ENCODE measurements around the gene COL23A1. TPM values are rescaled to one million over a fixed set of nuclear protein-coding genes. Genes with fewer than 3 reads are reported as not detected.

The COL23A1 gene
- total RNA-seq, 2 donors from 2014 or later = 0.16 to 0.24 TPM

DNA sequence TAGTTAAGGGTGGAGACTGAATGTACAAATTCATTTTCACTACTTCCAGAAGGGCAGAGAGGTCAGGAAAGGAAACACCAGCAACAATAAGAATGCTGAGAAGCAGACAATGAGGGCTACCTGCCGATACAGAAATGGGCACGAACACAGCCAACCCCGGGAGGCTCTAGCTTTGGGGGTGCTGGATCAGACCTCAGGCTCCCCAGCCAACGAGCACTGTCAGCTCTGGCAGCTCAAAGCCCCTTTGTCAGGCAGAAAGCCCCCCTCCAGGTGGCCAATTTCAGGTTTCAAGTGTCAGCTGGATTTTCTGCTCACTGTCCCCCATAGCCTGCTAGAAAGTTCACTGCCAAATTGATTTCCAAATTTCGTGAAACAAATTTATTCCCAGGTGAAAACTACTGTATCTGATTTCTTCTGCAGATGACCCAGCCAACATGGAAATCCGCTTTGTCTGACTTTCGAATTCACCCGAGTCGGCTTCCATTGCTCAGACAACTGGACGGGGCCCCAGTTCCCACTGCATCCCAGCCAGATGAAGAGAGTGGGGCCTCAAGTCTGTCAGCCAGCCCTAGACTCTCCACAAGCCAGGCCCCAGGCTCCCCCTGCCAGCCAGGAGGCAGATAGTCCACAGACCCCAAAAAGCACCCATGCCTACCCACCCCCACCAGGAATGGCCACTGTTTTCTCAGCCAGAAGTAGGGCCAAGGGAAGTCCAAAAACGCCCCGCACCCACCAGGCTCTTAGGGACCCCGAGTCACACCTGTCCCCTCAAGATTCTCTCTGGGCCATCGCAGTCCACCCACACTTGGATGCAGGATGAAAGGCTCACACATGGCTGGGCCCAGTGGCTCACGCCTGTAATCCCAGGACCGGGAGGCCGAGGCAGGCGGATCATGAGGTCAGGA lies 261.1 kb downstream of the COL23A1 start:
- Mint-ChIP-seq H3K36me3 (ENCODE audit: low read depth) (no peaks in the 10 kb centered on the region), H3K4me1 (no peaks in the 10 kb centered on the region), H3K27ac (no peak overlapping the region), H3K9me3 (no peaks in the 10 kb centered on the region), H3K4me3 (no peak overlapping the region), H3K27me3 (no peaks in the 10 kb centered on the region)
- no peak for ATAC-seq (replicated peaks)

GRCh38 chr5:178327931-178328711 lies 262.1 kb downstream of the COL23A1 start:
- Mint-ChIP-seq H3K4me3 (no peak overlapping the region), H3K4me1 (no peaks in the 10 kb centered on the region), H3K27me3 (no peaks in the 10 kb centered on the region), H3K9me3 (no peaks in the 10 kb centered on the region), H3K36me3 (ENCODE audit: low read depth) (no peaks in the 10 kb centered on the region), H3K27ac (no peak overlapping the region)
- no peak for ATAC-seq (replicated peaks)

- H3K27ac Mint-ChIP-seq = no peak overlapping the region
- H3K27me3 Mint-ChIP-seq = no peaks in the 10 kb centered on the region
- ATAC-seq (replicated peaks) = no peak
- no peaks in the 10 kb centered on the region for H3K9me3 Mint-ChIP-seq
- no peak overlapping the region for H3K4me3 Mint-ChIP-seq
- no peaks in the 10 kb centered on the region for H3K4me1 Mint-ChIP-seq
- no peaks in the 10 kb centered on the region for H3K36me3 Mint-ChIP-seq (ENCODE audit: low read depth)
These were observed 262.7 kb downstream of the COL23A1 start for GRCh38 chr5:178327446-178327845.

GRCh38 chr5:178326374-178326715 lies 263.8 kb downstream of the COL23A1 start:
- H3K4me1 Mint-ChIP-seq = no peaks in the 10 kb centered on the region

GRCh38 chr5:178325679-178326373 lies 264.4 kb downstream of the COL23A1 start:
- Mint-ChIP-seq H3K36me3 (ENCODE audit: low read depth) (no peaks in the 10 kb centered on the region), H3K27me3 (peaks cover 2% of the 10 kb centered on the region), H3K9me3 (no peaks in the 10 kb centered on the region), H3K4me3 (no peak overlapping the region), H3K27ac (no peak overlapping the region), H3K4me1 (no peaks in the 10 kb centered on the region)
- no peak for ATAC-seq (replicated peaks)

More at GRCh38 chr5:178326374-178326715, 263.8 kb downstream of the COL23A1 start:
- H3K27ac Mint-ChIP-seq = no peak overlapping the region
- H3K4me3 Mint-ChIP-seq = no peak overlapping the region
- H3K9me3 Mint-ChIP-seq = no peaks in the 10 kb centered on the region
- no peaks in the 10 kb centered on the region for H3K27me3 Mint-ChIP-seq
- no peaks in the 10 kb centered on the region for H3K36me3 Mint-ChIP-seq (ENCODE audit: low read depth)
- no peak for ATAC-seq (replicated peaks)

DNA sequence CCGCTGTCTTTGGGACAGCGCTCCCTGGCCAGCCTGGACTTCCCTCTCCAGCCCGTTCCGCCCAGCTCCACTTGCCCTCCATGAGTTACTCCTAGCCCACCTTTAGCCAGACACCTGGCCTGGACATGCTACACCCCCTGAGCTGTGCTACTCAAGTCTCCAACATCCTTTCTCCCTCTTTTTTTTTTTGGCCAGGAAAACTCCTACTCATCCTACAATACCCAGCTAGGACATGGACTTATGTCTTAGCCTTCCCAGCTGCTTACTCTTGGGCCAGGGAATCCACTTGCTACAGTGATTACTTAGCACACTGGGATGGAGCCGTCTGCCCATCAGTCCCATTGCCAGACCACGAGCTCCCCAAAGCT lies 264.9 kb downstream of the COL23A1 start:
- ATAC-seq (replicated peaks) = no peak
- no peak overlapping the region for H3K4me3 Mint-ChIP-seq
- H3K27me3 Mint-ChIP-seq = peaks cover 2% of the 10 kb centered on the region
- no peaks in the 10 kb centered on the region for H3K9me3 Mint-ChIP-seq
- H3K36me3 Mint-ChIP-seq (ENCODE audit: low read depth) = no peaks in the 10 kb centered on the region
- no peak overlapping the region for H3K27ac Mint-ChIP-seq
- no peaks in the 10 kb centered on the region for H3K4me1 Mint-ChIP-seq

DNA sequence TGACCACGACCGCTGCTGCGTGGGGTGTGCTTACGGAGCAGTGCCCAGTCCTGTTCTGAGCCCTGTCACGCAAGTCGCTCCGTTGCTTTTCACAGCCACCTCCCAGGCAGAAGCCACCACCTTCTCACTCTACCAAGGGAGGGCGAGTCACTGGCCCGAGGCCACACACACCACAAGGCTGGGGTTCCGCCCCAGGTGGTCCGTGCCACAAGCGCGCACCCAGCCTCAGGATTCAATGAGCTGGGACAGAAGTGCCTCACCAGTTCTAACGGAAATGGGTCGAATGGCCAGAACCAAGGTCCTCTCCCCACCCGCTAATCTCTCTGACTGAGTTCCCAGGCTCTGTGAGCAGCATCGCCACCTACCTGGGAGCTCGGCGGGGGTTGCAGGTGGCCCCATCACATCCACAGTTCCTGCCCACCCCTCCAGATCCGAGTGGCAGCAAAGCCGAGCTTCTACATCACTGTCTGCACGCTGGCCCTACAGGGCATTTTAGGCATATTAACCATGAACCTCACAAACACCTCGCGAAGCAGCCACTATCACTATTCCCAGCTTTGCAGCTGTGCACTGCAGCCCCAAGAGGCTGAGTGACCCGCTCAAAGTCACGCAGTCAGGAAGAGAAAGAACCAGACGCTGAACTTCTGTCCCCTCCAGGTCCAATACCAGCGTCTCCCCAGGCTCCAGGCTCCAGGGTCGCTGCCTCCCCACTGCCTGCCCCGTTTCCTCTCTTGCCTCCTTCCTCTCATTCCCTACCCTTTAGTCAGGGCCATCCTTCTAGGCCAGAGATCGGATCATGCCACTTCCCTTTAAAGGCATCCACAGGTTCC lies 265.5 kb downstream of the COL23A1 start:
- H3K4me1 Mint-ChIP-seq = no peaks in the 10 kb centered on the region
- H3K27me3 Mint-ChIP-seq = peaks cover 2% of the 10 kb centered on the region
- no peak for ATAC-seq (replicated peaks)

GRCh38 chr5:178323961-178324360 lies 266.2 kb downstream of the COL23A1 start:
- Mint-ChIP-seq H3K9me3 (no peaks in the 10 kb centered on the region), H3K4me3 (no peak overlapping the region)

More for the DNA sequence above, 265.5 kb downstream of the COL23A1 start:
- no peaks in the 10 kb centered on the region for H3K36me3 Mint-ChIP-seq (ENCODE audit: low read depth)
- H3K4me3 Mint-ChIP-seq = no peak overlapping the region
- H3K27ac Mint-ChIP-seq = no peak overlapping the region
- no peaks in the 10 kb centered on the region for H3K9me3 Mint-ChIP-seq

DNA sequence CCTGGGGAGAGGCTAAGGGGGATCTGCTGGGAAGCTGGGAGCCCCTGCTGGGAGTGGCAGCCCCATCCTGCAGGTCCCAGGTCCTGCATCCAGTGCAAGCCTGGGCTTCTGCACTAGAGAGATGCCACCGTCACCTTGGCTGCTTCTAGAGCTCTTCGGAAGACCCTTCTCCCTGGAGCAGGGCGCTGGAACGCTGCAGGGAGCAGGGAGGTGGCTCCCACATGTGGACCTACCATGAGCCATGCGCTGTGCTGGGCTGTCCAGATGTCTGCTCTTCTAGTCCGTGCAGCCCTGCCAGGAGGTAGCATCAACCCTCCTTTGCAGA lies 266.7 kb downstream of the COL23A1 start:
- Mint-ChIP-seq H3K4me1 (no peaks in the 10 kb centered on the region), H3K4me3 (no peak overlapping the region), H3K36me3 (ENCODE audit: low read depth) (no peaks in the 10 kb centered on the region), H3K27me3 (peaks cover 2% of the 10 kb centered on the region), H3K27ac (no peak overlapping the region), H3K9me3 (no peaks in the 10 kb centered on the region)
- no peak for ATAC-seq (replicated peaks)

More at GRCh38 chr5:178323961-178324360, 266.2 kb downstream of the COL23A1 start:
- ATAC-seq (replicated peaks) = no peak
- no peaks in the 10 kb centered on the region for H3K4me1 Mint-ChIP-seq
- no peaks in the 10 kb centered on the region for H3K36me3 Mint-ChIP-seq (ENCODE audit: low read depth)
- H3K27ac Mint-ChIP-seq = no peak overlapping the region
- peaks cover 2% of the 10 kb centered on the region for H3K27me3 Mint-ChIP-seq

GRCh38 chr5:178322736-178323540 lies 267.3 kb downstream of the COL23A1 start:
- Mint-ChIP-seq H3K27ac (no peak overlapping the region), H3K9me3 (peaks cover 1% of the 10 kb centered on the region), H3K4me3 (no peak overlapping the region), H3K4me1 (no peaks in the 10 kb centered on the region), H3K36me3 (ENCODE audit: low read depth) (no peaks in the 10 kb centered on the region), H3K27me3 (peaks cover 2% of the 10 kb centered on the region)
- ATAC-seq (replicated peaks) = no peak

- Mint-ChIP-seq H3K4me1 (no peaks in the 10 kb centered on the region), H3K27ac (no peak overlapping the region), H3K36me3 (ENCODE audit: low read depth) (no peaks in the 10 kb centered on the region), H3K9me3 (peaks cover 11% of the 10 kb centered on the region), H3K4me3 (no peak overlapping the region), H3K27me3 (peaks cover 2% of the 10 kb centered on the region)
- no peak for ATAC-seq (replicated peaks)
These were observed 269.8 kb downstream of the COL23A1 start for GRCh38 chr5:178320281-178320855.

- peaks cover 11% of the 10 kb centered on the region for H3K9me3 Mint-ChIP-seq
- ATAC-seq (replicated peaks) = no peak
- H3K4me1 Mint-ChIP-seq = no peaks in the 10 kb centered on the region
- peaks cover 2% of the 10 kb centered on the region for H3K27me3 Mint-ChIP-seq
- no peak overlapping the region for H3K4me3 Mint-ChIP-seq
- H3K27ac Mint-ChIP-seq = no peak overlapping the region
- H3K36me3 Mint-ChIP-seq (ENCODE audit: low read depth) = no peaks in the 10 kb centered on the region
These were observed 270.6 kb downstream of the COL23A1 start for GRCh38 chr5:178319541-178320041.

DNA sequence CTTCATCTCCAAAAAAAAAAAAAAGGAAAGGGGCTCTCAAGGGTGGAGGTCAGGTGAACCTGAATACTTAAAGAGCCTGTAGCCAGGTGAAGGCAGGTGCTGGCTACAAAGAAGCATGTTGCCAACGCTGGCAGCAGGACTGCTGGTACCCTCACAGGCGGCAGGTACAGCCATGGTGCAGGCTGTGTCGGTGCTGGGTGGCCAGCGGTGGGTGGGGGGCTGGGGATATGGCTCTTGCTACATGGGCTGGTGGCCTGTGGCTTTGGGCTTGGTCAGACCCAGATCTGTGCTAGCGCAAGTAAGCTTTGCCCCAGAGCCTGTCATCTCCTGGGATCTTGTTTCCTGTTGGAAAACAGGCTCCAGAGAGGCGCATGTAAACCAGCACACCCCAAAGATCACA lies 271.3 kb downstream of the COL23A1 start:
- Mint-ChIP-seq H3K27me3 (peaks cover 2% of the 10 kb centered on the region), H3K27ac (no peak overlapping the region), H3K4me1 (no peaks in the 10 kb centered on the region), H3K36me3 (ENCODE audit: low read depth) (no peaks in the 10 kb centered on the region), H3K4me3 (no peak overlapping the region), H3K9me3 (peaks cover 11% of the 10 kb centered on the region)
- ATAC-seq (replicated peaks) = no peak
